Astrocyte (in vitro differentiated cells and primary cell): Measurements from ENCODE around the gene AVPR2. TPM values are rescaled to one million over a fixed set of nuclear protein-coding genes. Genes with fewer than 3 reads are reported as not detected.

Source experiments
- DNase-seq: peaks from one replicate; pipeline ENCODE4 v3.0.0-alpha.2; 2010; ENCODE audit warnings: low read depth
- FAIRE-seq: peaks from 2 replicates; lab custom pipeline; 2011; peaks lifted over from hg19 to GRCh38; lab: Jason Lieb, UNC
- H2AFZ ChIP-seq: 2 replicates; pipeline ENCODE4 v1.6.0; 2012; ENCODE audit warnings: low read depth, low read length, inconsistent platforms
- H3K27ac ChIP-seq: 2 replicates; pipeline ENCODE4 v1.5.1; 2011; ENCODE audit warnings: low read depth, low read length, inconsistent platforms
- H3K27me3 ChIP-seq: 2 replicates; pipeline ENCODE4 v1.6.0; 2011; ENCODE audit warnings: low read length, inconsistent platforms; ENCODE audit not compliant: insufficient read depth
- H3K36me3 ChIP-seq: 2 replicates; pipeline ENCODE4 v1.5.1; 2011; ENCODE audit warnings: low read length, inconsistent platforms; ENCODE audit not compliant: insufficient read depth
- H3K4me1 ChIP-seq: 2 replicates; pipeline ENCODE4 v1.5.1; 2011; ENCODE audit warnings: low read length, inconsistent platforms; ENCODE audit not compliant: insufficient read depth
- H3K4me2 ChIP-seq: 2 replicates; pipeline ENCODE4 v1.6.0; 2012; ENCODE audit warnings: low read length, inconsistent platforms
- H3K4me3 ChIP-seq: 2 replicates; pipeline ENCODE4 v1.5.1; 2011; ENCODE audit warnings: low read depth, mild to moderate bottlenecking, low read length, inconsistent platforms; ENCODE audit not compliant: insufficient read depth
- H3K79me2 ChIP-seq: 2 replicates; pipeline ENCODE4 v1.6.0; 2012; ENCODE audit warnings: mild to moderate bottlenecking, low read length, inconsistent platforms; ENCODE audit not compliant: insufficient read depth
- H3K9ac ChIP-seq: 2 replicates; pipeline ENCODE4 v1.6.0; 2012; ENCODE audit warnings: mild to moderate bottlenecking, low read length, inconsistent platforms
- H3K9me3 ChIP-seq: 2 replicates; pipeline ENCODE4 v1.5.1; 2012; ENCODE audit warnings: low read depth, mild to moderate bottlenecking, low read length, inconsistent platforms; ENCODE audit not compliant: insufficient read depth
- H4K20me1 ChIP-seq: 2 replicates; pipeline ENCODE4 v1.6.0; 2012; ENCODE audit warnings: low read length, inconsistent platforms; ENCODE audit not compliant: insufficient read depth
- H3K27ac Mint-ChIP-seq: one replicate; pipeline ENCODE4 v1.8.0; 2021; ENCODE audit warnings: mild to moderate bottlenecking, mixed read lengths; ENCODE audit not compliant: unreplicated experiment
- H3K27me3 Mint-ChIP-seq: one replicate; pipeline ENCODE4 v1.8.0; 2021; ENCODE audit warnings: low read depth, mixed read lengths; ENCODE audit not compliant: unreplicated experiment
- H3K36me3 Mint-ChIP-seq: one replicate; pipeline ENCODE4 v1.8.0; 2021; ENCODE audit warnings: low read depth, mixed read lengths; ENCODE audit not compliant: unreplicated experiment
- H3K4me1 Mint-ChIP-seq: one replicate; pipeline ENCODE4 v1.8.0; 2021; ENCODE audit warnings: low read depth, mixed read lengths; ENCODE audit not compliant: unreplicated experiment
- H3K4me3 Mint-ChIP-seq: one replicate; pipeline ENCODE4 v1.8.0; 2021; ENCODE audit warnings: mild to moderate bottlenecking, moderate library complexity, mixed read lengths; ENCODE audit not compliant: unreplicated experiment
- H3K9me3 Mint-ChIP-seq: one replicate; pipeline ENCODE4 v1.8.0; 2021; ENCODE audit warnings: mild to moderate bottlenecking, mixed read lengths; ENCODE audit not compliant: unreplicated experiment
- EZH2 ChIP-seq: IDR thresholded peaks from 2 replicates; pipeline ENCODE4 v1.6.1; 2012; ENCODE audit warnings: mild to moderate bottlenecking, low read length, inconsistent platforms; ENCODE audit not compliant: insufficient read depth
- total RNA-seq: library from RNA; stranded (reverse); gene quantifications from 2 replicates; pipeline ENCODE4 v1.2.1, GENCODE V29; 2021
- TF ChIP-seq, protein P1 (sequence below): IDR thresholded peaks from 2 replicates; pipeline ENCODE4 v1.5.1; 2011; ENCODE audit warnings: low read depth, mild to moderate bottlenecking, inconsistent platforms, low read length, moderate library complexity; ENCODE audit not compliant: insufficient read depth

Gene AVPR2
- total RNA-seq, 1 donor from 2014 or later = not detected

DNA sequence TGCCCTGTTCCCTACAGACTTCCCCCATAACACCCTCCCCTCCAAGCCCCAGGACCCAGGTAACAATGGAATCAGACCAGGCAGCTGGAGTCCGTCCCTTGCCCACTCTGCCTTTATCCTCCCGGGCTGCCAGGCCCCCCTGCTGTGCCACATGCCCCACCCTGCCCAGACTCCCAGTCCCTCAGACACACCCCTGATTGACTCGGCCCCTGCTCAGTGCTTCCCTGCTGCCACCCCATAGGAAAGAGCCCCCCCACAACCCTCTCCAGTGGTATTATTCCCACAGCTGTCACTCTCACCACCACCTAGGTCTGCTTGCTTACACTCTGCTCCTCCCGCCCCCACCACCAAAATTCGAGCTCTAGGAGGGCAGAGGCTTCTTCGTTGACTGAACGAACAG lies 35.1 kb downstream of the AVPR2 start:
- Histone ChIP-seq H3K27ac (no peak overlapping the region), H3K9ac (no peak overlapping the region), H3K27me3 (no peaks in the 10 kb centered on the region), H3K36me3 (no peaks in the 10 kb centered on the region), H4K20me1 (no peaks in the 10 kb centered on the region), H2AFZ (no peak overlapping the region), H3K4me3 (no peak overlapping the region), H3K79me2 (peaks cover 2% of the 10 kb centered on the region), H3K9me3 (no peaks in the 10 kb centered on the region), H3K4me1 (no peaks in the 10 kb centered on the region), H3K4me2 (no peak overlapping the region)
- no peaks in the 10 kb centered on the region for H3K27me3 Mint-ChIP-seq
- H3K4me3 Mint-ChIP-seq = no peak overlapping the region
- H3K4me1 Mint-ChIP-seq = no peaks in the 10 kb centered on the region
- DNase-seq = no peak
- H3K9me3 Mint-ChIP-seq = no peaks in the 10 kb centered on the region
- no peaks in the 10 kb centered on the region for H3K36me3 Mint-ChIP-seq
- TF ChIP-seq EZH2 = no peak
- TF ChIP-seq, protein P1, sequence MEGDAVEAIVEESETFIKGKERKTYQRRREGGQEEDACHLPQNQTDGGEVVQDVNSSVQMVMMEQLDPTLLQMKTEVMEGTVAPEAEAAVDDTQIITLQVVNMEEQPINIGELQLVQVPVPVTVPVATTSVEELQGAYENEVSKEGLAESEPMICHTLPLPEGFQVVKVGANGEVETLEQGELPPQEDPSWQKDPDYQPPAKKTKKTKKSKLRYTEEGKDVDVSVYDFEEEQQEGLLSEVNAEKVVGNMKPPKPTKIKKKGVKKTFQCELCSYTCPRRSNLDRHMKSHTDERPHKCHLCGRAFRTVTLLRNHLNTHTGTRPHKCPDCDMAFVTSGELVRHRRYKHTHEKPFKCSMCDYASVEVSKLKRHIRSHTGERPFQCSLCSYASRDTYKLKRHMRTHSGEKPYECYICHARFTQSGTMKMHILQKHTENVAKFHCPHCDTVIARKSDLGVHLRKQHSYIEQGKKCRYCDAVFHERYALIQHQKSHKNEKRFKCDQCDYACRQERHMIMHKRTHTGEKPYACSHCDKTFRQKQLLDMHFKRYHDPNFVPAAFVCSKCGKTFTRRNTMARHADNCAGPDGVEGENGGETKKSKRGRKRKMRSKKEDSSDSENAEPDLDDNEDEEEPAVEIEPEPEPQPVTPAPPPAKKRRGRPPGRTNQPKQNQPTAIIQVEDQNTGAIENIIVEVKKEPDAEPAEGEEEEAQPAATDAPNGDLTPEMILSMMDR = no peak
- no peak overlapping the region for H3K27ac Mint-ChIP-seq
- no peak for FAIRE-seq

DNA sequence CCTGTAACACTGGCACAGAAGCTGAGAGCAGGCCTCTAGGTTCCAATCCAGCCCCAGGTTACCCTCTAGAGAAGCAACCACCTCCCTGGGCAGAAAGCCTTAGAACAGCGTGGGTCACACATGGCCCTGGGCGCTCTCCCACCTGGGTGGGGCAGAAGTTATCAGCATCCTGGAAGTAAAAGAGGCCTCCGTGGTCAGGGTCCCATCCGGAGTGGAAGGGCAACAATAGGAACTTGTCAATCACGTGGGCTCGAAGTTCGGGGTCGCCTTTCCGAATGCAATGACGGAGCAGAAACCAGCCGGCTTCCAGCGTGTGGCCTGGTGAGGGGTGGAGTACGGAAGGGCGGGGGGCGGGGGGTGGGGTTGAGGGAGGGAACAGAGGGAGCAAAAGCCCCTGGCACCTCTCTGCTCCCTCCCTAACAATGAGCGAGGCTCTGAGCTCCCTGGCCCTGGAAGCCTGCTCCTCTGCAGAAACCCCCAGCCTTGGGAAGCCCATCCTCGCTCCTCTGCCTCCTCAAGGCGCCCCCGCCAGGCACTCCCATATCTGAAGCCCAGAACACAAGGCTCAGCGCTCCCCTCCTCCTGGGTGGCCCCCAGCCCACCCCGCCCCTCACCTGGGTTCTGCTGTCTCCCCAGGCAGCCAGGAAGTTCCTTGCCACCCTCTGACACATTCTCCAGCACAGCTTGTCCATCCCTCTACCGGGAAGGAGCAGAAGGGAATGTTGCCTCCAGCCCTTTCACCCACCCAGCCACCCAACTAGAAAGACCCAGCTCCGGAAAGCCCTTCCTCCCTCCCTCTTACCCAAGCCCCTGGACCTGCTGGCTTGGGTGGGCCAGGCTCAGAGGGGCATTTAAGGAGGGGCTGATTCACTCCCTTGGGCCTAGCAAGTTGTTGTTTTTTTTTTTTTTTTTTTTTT lies 37.1 kb downstream of the AVPR2 start:
- Mint-ChIP-seq H3K4me3 (no peak overlapping the region), H3K27me3 (no peaks in the 10 kb centered on the region)

More for the DNA sequence above, 37.1 kb downstream of the AVPR2 start:
- Histone ChIP-seq H3K4me3 (no peak overlapping the region), H3K4me2 (no peak overlapping the region), H4K20me1 (no peaks in the 10 kb centered on the region), H2AFZ (no peak overlapping the region), H3K9me3 (no peaks in the 10 kb centered on the region), H3K36me3 (no peaks in the 10 kb centered on the region), H3K27me3 (no peaks in the 10 kb centered on the region), H3K79me2 (no peaks in the 10 kb centered on the region), H3K4me1 (no peaks in the 10 kb centered on the region), H3K9ac (no peak overlapping the region), H3K27ac (no peak overlapping the region)
- no peak for DNase-seq
- TF ChIP-seq, protein P1 = no peak
- no peak for TF ChIP-seq EZH2
- no peaks in the 10 kb centered on the region for H3K9me3 Mint-ChIP-seq
- H3K4me1 Mint-ChIP-seq = no peaks in the 10 kb centered on the region
- no peaks in the 10 kb centered on the region for H3K36me3 Mint-ChIP-seq
- no peak for FAIRE-seq
- no peak overlapping the region for H3K27ac Mint-ChIP-seq
